GM21515 (cell line): ENCODE data around the gene CPNE4.

Source experiments
- ATAC-seq: cut with Tn5 transposase; IDR thresholded peaks from one replicate; pipeline ENCODE4 v1.9.1; 2021; ENCODE audit not compliant: unreplicated experiment

CPNE4 gene

GRCh38 chr3:131705099-131705498 lies 329.7 kb downstream of the CPNE4 start:
- ATAC-seq, result no peak

- ATAC-seq, result no peak
These were observed 330.7 kb downstream of the CPNE4 start for GRCh38 chr3:131704098-131704497.

GRCh38 chr3:131702146-131702545 lies 332.7 kb downstream of the CPNE4 start:
- ATAC-seq, result no peak

- ATAC-seq, result no peak
These were observed 333.6 kb downstream of the CPNE4 start for GRCh38 chr3:131701153-131701770.

- no peak for ATAC-seq
These were observed 335.8 kb downstream of the CPNE4 start for GRCh38 chr3:131699001-131699400.

- no peak for ATAC-seq
These were observed 340.4 kb downstream of the CPNE4 start for GRCh38 chr3:131694376-131694775.

- ATAC-seq, result no peak
These were observed 342.5 kb downstream of the CPNE4 start for GRCh38 chr3:131692356-131692755.

GRCh38 chr3:131690800-131691199 lies 344.0 kb downstream of the CPNE4 start:
- ATAC-seq, result no peak

GRCh38 chr3:131688370-131688769 lies 346.4 kb downstream of the CPNE4 start:
- no peak for ATAC-seq

- no peak for ATAC-seq
These were observed 365.2 kb downstream of the CPNE4 start for GRCh38 chr3:131669600-131669999.

GRCh38 chr3:131658771-131659170 lies 376.0 kb downstream of the CPNE4 start:
- ATAC-seq, result no peak

GRCh38 chr3:131658115-131658514 lies 376.7 kb downstream of the CPNE4 start:
- no peak for ATAC-seq

GRCh38 chr3:131655070-131655690 lies 379.6 kb downstream of the CPNE4 start:
- no peak for ATAC-seq

GRCh38 chr3:131645638-131646037 lies 389.2 kb downstream of the CPNE4 start:
- ATAC-seq, result no peak

- no peak for ATAC-seq
These were observed 398.5 kb downstream of the CPNE4 start for GRCh38 chr3:131636266-131636775.

GRCh38 chr3:131630807-131631206 lies 404.0 kb downstream of the CPNE4 start:
- ATAC-seq, result no peak

- ATAC-seq, result peak; percentile 97
These were observed 404.7 kb downstream of the CPNE4 start for GRCh38 chr3:131630097-131630496.

- ATAC-seq, result no peak
These were observed 411.4 kb downstream of the CPNE4 start for GRCh38 chr3:131623431-131623830.

GRCh38 chr3:131622726-131623125 lies 412.1 kb downstream of the CPNE4 start:
- ATAC-seq, result no peak

- peak; percentile 63 for ATAC-seq
These were observed 413.8 kb downstream of the CPNE4 start for GRCh38 chr3:131620977-131621376.

- no peak for ATAC-seq
These were observed 415.0 kb downstream of the CPNE4 start for GRCh38 chr3:131619821-131620220.

- ATAC-seq, result no peak
These were observed 418.1 kb downstream of the CPNE4 start for GRCh38 chr3:131616719-131617118.

GRCh38 chr3:131612745-131613144 lies 422.1 kb downstream of the CPNE4 start:
- no peak for ATAC-seq
